Transverse colon (tissue), 4 donors: ENCODE data around the gene RAD23A.

Experiments
- CTCF ChIP-seq, 5 experiments: fragments of 200-600 bp in 3 of 5; fragments of 450-650 bp in 2 of 5; sonication (generic) in 3 of 5; IDR thresholded peaks; 1 replicate in 2 of 5; 2 replicates in 3 of 5; pipeline ENCODE4 v1.5.1; 2016 to 2017; ENCODE audit warnings: antibody characterized with exemption in 5 of 5, inconsistent platforms in 3 of 5, mild to moderate bottlenecking in 2 of 5, moderate library complexity in 1 of 5
- EP300 ChIP-seq: sonication (generic); formaldehyde crosslinking; IDR thresholded peaks from one replicate; pipeline ENCODE4 v1.6.1; 2017; ENCODE audit warnings: antibody characterized with exemption, low read depth
- POLR2AphosphoS5 ChIP-seq, 3 donors: sonication (generic); formaldehyde crosslinking; IDR thresholded peaks; one replicate each; pipeline ENCODE4 v1.6.1; 2016; ENCODE audit warnings: antibody characterized with exemption in 3 of 3

DNA sequence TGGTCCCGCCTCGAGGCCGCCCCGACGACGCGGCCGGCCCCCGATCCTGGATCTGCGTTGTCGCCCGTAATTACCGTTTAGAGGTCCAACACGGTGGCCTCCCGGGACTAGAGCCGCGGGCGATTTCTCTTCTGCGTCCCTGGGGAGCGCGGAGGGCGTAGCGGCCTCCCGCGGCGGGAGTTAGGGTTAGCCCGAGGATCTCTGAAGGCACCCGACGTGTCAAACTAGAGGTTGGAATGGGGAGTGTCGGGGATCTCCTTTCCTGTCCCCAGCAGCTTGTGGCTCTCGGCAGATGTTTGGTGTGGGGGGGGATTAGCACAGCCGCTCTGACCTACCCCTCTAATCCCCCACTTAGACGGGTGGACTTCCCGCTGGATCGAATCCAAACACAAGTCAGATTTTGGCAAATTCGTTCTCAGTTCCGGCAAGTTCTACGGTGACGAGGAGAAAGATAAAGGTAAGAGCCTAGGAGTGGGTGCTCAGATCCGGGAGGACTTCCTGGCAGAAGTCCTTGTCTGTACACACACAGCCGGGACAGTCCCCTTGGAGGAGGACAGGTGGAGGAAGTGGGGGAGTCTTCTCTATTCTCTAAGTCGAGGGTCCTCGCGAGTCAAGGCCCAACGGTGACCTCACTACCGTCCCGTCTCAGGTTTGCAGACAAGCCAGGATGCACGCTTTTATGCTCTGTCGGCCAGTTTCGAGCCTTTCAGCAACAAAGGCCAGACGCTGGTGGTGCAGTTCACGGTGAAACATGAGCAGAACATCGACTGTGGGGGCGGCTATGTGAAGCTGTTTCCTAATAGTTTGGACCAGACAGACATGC is 6.7 kb upstream of the RAD23A start:
- TF ChIP-seq POLR2AphosphoS5 (IDR thresholded peaks at IDR 0.05) (no peak), CTCF (IDR thresholded peaks at IDR 0.05) (peak; percentile 37 to 76 (median 45)), EP300 (no peak)
